GM12878 (cell line): ENCODE measurements around the gene MAST2. TPM values are rescaled to one million over a fixed set of nuclear protein-coding genes. Genes with fewer than 3 reads are reported as not detected.

Source experiments
- ATAC-seq: fragments of 200-7000 bp; cut with Tn5 transposase; 3 replicates; pipeline ENCODE4 v1.9.1; 2020; ENCODE audit warnings: mild to moderate bottlenecking, moderate library complexity
- BruUV-seq: library from RNA; stranded (reverse); fragments of 400-500 nt; replicated peaks from 2 replicates; lab custom pipeline; 2021; lab: Mats Ljungman, UMichigan
- CTCF ChIA-PET: fragments of 300-600 bp; sonication (Branson Sonifier 250); formaldehyde crosslinking; extraction: SDS; loops from one replicate; lab custom pipeline; 2021; ENCODE audit warnings: inconsistent platforms; lab: Yijun Ruan, JAX
- POLR2A ChIA-PET: fragments of 350-600 bp; formaldehyde crosslinking; extraction: SDS; loops from one replicate; lab custom pipeline; 2021; ENCODE audit warnings: inconsistent platforms; lab: Charles Lee
- RAD21 ChIA-PET: fragments of 300-600 bp; sonication (Branson Sonifier 250); formaldehyde crosslinking; loops from one replicate; lab custom pipeline; 2023; ENCODE audit warnings: antibody characterized with exemption; ENCODE audit not compliant: unreplicated experiment; lab: Charles Lee
- SMC1A ChIA-PET: fragments of 300-600 bp; sonication (Branson Sonifier 250); formaldehyde crosslinking; loops from one replicate; lab custom pipeline; 2023; ENCODE audit not compliant: unreplicated experiment, uncharacterized antibody; lab: Charles Lee
- DNase-seq: peaks from one replicate; pipeline ENCODE4 v3.0.0-alpha.2; 2011; ENCODE audit warnings: low read depth, low spot score
- FAIRE-seq: peaks from 3 replicates; lab custom pipeline; 2011; peaks lifted over from hg19 to GRCh38; lab: Jason Lieb, UNC
- H2AFZ ChIP-seq: 2 replicates; pipeline ENCODE4 v1.6.0; 2011; ENCODE audit warnings: low read depth, low read length, control low read depth; ENCODE audit not compliant: control insufficient read depth
- H3K27ac ChIP-seq: 2 replicates; pipeline ENCODE4 v1.5.1; 2011; ENCODE audit warnings: control low read depth; ENCODE audit not compliant: control insufficient read depth, insufficient read depth
- H3K27me3 ChIP-seq, 2 experiments: replicated peaks in 1 of 2; 2 replicates each; pipeline versions ENCODE4 v1.6.0 to v1.6.1; 2011; ENCODE audit warnings: low read length in 1 of 2; ENCODE audit not compliant: control insufficient read depth in 2 of 2, insufficient read depth in 2 of 2
- H3K36me3 ChIP-seq, 2 experiments: 2 replicates each; pipeline ENCODE4 v1.5.1; 2011; ENCODE audit warnings: low read length in 1 of 2; ENCODE audit not compliant: control insufficient read depth in 2 of 2, insufficient read depth in 2 of 2
- H3K4me1 ChIP-seq: 2 replicates; pipeline ENCODE4 v1.6.1; 2011; ENCODE audit warnings: mild to moderate bottlenecking, low read length, moderate library complexity, mixed read lengths; ENCODE audit not compliant: control insufficient read depth, insufficient read depth
- H3K4me2 ChIP-seq: 2 replicates; pipeline ENCODE4 v1.6.0; 2011; ENCODE audit warnings: control low read depth; ENCODE audit not compliant: control insufficient read depth, insufficient read depth
- H3K4me3 ChIP-seq: fragments of 200-600 bp; sonication (generic); 2 replicates; pipeline ENCODE4 v1.5.1; 2016
- H3K79me2 ChIP-seq: 2 replicates; pipeline ENCODE4 v1.6.0; 2011; ENCODE audit warnings: low read length; ENCODE audit not compliant: control insufficient read depth, insufficient read depth
- H3K9ac ChIP-seq: 2 replicates; pipeline ENCODE4 v1.8.0; 2011; ENCODE audit warnings: low read length, control low read depth, mixed read lengths; ENCODE audit not compliant: control insufficient read depth, insufficient read depth
- H3K9me3 ChIP-seq: replicated peaks from 3 replicates; pipeline ENCODE4 v1.5.1; 2011; ENCODE audit warnings: mild to moderate bottlenecking, low read length; ENCODE audit not compliant: control insufficient read depth, insufficient read depth
- H4K20me1 ChIP-seq: 2 replicates; pipeline ENCODE4 v1.6.0; 2011; ENCODE audit not compliant: control insufficient read depth, insufficient read depth
- BHLHE40 ChIP-seq, 2 experiments: fragments of 450-650 bp in 1 of 2; IDR thresholded peaks; 2 replicates each; pipeline ENCODE4 v1.6.1; 2011 to 2017; ENCODE audit warnings: low read depth in 2 of 2, borderline replicate concordance in 1 of 2, improper control_type of control experiment in 1 of 2, low read length in 1 of 2, mild to moderate bottlenecking in 1 of 2
- BMI1 ChIP-seq: fragments of 450-650 bp; IDR thresholded peaks from 2 replicates; pipeline ENCODE4 v1.6.1; 2016; ENCODE audit warnings: mild to moderate bottlenecking, moderate library complexity, borderline replicate concordance
- BRCA1 ChIP-seq: IDR thresholded peaks from 2 replicates; pipeline ENCODE4 v1.6.1; 2011; ENCODE audit warnings: low read depth, low read length, improper control_type of control experiment
- FOS ChIP-seq: IDR thresholded peaks from 3 replicates; pipeline ENCODE4 v1.6.1; 2011; ENCODE audit warnings: borderline replicate concordance; ENCODE audit not compliant: insufficient read length; ENCODE audit errors: extremely low read depth
- IKZF1 ChIP-seq: fragments of 450-650 bp; conservative IDR thresholded peaks from 2 replicates; pipeline ENCODE4 v1.6.1; 2017; ENCODE audit warnings: antibody characterized with exemption, mild to moderate bottlenecking
- KDM1A ChIP-seq: fragments of 200-600 bp; sonication (generic); IDR thresholded peaks from 2 replicates; pipeline ENCODE4 v1.6.1; 2016; ENCODE audit warnings: borderline replicate concordance
- PAX5 ChIP-seq: IDR thresholded peaks from 2 replicates; pipeline ENCODE4 v1.6.1; 2011; ENCODE audit warnings: low read depth, low read length, borderline replicate concordance
- POU2F2 ChIP-seq: IDR thresholded peaks from 3 replicates; pipeline ENCODE4 v1.6.1; 2011; ENCODE audit warnings: low read depth, mild to moderate bottlenecking, low read length, borderline replicate concordance
- SPI1 ChIP-seq: IDR thresholded peaks from 2 replicates; pipeline ENCODE4 v1.6.1; 2011; ENCODE audit warnings: low read depth, mild to moderate bottlenecking, low read length, moderate library complexity, borderline replicate concordance; ENCODE audit not compliant: insufficient read depth
- SUPT20H ChIP-seq: IDR thresholded peaks from 2 replicates; pipeline ENCODE4 v1.6.1; 2011; ENCODE audit warnings: low read depth, mild to moderate bottlenecking, low read length, moderate library complexity, borderline replicate concordance; ENCODE audit not compliant: control insufficient read depth
- ZNF384 ChIP-seq: IDR thresholded peaks from 2 replicates; pipeline ENCODE4 v1.6.1; 2012; ENCODE audit warnings: low read depth, mild to moderate bottlenecking, low read length, improper control_type of control experiment, borderline replicate concordance
- WGBS: methylation state at CpG from one replicate; pipeline ENCODE4 v1.1.6; 2016; ENCODE audit warnings: low lambda C conversion rate; ENCODE audit not compliant: insufficient replicate concordance, insufficient coverage; ENCODE audit errors: missing lambda C conversion rate; 5-methylcytosine and 5-hydroxymethylcytosine counted together
- in situ Hi-C: fragments of 300-500 bp; cut with MboI; formaldehyde crosslinking; loops from 9 replicates; pipeline ENCODE4 v1.14.3; 2018; ENCODE audit warnings: mixed read lengths
- intact Hi-C: fragments of 100-400 bp; cut with micrococcal nuclease; formaldehyde crosslinking; loops from one replicate; pipeline ENCODE4 v1.14.2; 2022; ENCODE audit not compliant: unreplicated experiment
- polyA plus RNA-seq, 11 experiments: library from polyadenylated mRNA; depleted of rRNA in 4 of 11; unstranded in 6 of 11; stranded (reverse) in 5 of 11; fragments of >200 nt; fragmentation: Nextera tagmentation in 4 of 11; fragmentation: Illumina TruSeq in 1 of 11; extraction: Ambion mirVana in 4 of 11; extraction: Trizol in 1 of 11; gene quantifications; 1 replicate in 1 of 11; 2 replicates in 10 of 11; pipeline versions ENCODE4 v1.2.1 to v1.2.3, GENCODE V29; 2011 to 2016; ENCODE audit warnings: inconsistent platforms in 2 of 11, missing spikeins in 2 of 11, low read depth in 1 of 11
- total RNA-seq, 4 experiments: library from RNA; depleted of rRNA in 3 of 4; stranded (reverse); fragments of >200 nt in 3 of 4; fragmentation: Illumina TruSeq in 1 of 4; extraction: Trizol in 1 of 4; gene quantifications; 2 replicates each; pipeline versions ENCODE4 v1.2.1 to v1.2.3, GENCODE V29; 2013 to 2021
- TF ChIP-seq, protein P1 (sequence below): IDR thresholded peaks from 2 replicates; pipeline ENCODE4 v1.6.1; 2011; ENCODE audit warnings: low read depth, low read length, improper control_type of control experiment, borderline replicate concordance
- TF ChIP-seq, protein P2 (sequence below): fragments of 450-650 bp; IDR thresholded peaks from 2 replicates; pipeline ENCODE4 v1.6.1; 2016; ENCODE audit warnings: mild to moderate bottlenecking

Gene MAST2
- total and polyA plus RNA-seq, 10 of the 15 experiments (the other 5 are each of a cell fraction or from before 2014, with no cell fraction given): 1.0 to 28.7 (median 13.8) TPM

DNA sequence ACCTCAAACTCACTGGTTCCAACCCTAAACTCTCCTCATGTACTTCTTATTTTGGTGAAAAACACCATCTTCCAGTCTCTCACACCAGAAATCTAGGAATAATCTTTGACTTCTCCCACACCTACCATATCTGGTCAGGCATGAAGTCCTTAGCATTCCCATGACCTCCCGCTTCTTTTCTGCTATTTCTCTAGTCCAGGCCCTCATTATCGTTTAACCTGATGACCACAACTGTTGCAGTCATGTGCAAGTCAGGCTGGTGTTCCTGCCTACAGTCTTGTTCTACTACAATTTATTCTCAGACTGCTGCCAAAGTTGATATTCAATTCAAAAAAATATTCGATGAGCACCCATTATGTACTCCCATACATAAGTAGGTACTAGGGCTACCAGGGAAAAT is 257.7 kb downstream of the MAST2 start:
- no peak for FAIRE-seq
- POLR2A ChIA-PET: interaction anchor here (0.6 to 1.0 kb wide), 3 partner anchors 17 to 19 kb away, joined by 3 to 4 read pairs (median 3); no protein-coding TSS in a partner anchor

More for the DNA sequence above, 257.7 kb downstream of the MAST2 start:
- Histone ChIP-seq H3K79me2 (no peaks in the 10 kb centered on the region), H3K4me2 (no peak overlapping the region), H4K20me1 (no peaks in the 10 kb centered on the region), H3K4me1 (peaks cover 9% of the 10 kb centered on the region), H3K9me3 (no peaks in the 10 kb centered on the region; the same call in 2 of the 3 replicates), H3K4me3 (no peak overlapping the region), H3K9ac (no peak overlapping the region), H3K27me3 (no peaks in the 10 kb centered on the region), H2AFZ (no peak overlapping the region), H3K36me3 (peaks cover 3 to 10% of the 10 kb centered on the region in 2 experiments; a peak in 3 of 4 replicates), H3K27ac (no peak overlapping the region)
- RAD21 ChIA-PET: interaction anchor here (1.0 to 1.5 kb wide), 3 partner anchors 17 to 73 kb away, joined by 3 to 8 read pairs (median 3); no protein-coding TSS in a partner anchor
- SMC1A ChIA-PET: interaction anchor here (0.8 to 6.3 kb wide), 7 partner anchors 10 to 117 kb away, joined by 3 to 43 read pairs (median 4); no protein-coding TSS in a partner anchor
- CTCF ChIA-PET: interaction anchor here (0.8 kb wide), 1 partner anchor 134 kb away, joined by 3 read pairs; no protein-coding TSS in a partner anchor
- TF ChIP-seq, protein P1, sequence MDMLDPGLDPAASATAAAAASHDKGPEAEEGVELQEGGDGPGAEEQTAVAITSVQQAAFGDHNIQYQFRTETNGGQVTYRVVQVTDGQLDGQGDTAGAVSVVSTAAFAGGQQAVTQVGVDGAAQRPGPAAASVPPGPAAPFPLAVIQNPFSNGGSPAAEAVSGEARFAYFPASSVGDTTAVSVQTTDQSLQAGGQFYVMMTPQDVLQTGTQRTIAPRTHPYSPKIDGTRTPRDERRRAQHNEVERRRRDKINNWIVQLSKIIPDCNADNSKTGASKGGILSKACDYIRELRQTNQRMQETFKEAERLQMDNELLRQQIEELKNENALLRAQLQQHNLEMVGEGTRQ: no peak
- TF ChIP-seq, protein P2, sequence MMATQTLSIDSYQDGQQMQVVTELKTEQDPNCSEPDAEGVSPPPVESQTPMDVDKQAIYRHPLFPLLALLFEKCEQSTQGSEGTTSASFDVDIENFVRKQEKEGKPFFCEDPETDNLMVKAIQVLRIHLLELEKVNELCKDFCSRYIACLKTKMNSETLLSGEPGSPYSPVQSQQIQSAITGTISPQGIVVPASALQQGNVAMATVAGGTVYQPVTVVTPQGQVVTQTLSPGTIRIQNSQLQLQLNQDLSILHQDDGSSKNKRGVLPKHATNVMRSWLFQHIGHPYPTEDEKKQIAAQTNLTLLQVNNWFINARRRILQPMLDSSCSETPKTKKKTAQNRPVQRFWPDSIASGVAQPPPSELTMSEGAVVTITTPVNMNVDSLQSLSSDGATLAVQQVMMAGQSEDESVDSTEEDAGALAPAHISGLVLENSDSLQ: no peak
- TF ChIP-seq FOS (no peak), ZNF384 (no peak), SPI1 (no peak), KDM1A (no peak), BHLHE40 (IDR thresholded peaks at IDR 0.05; ENCODE audit: borderline replicate concordance in 1 of 2, low read depth in 2 of 2, low read length in 1 of 2) (no peak), SUPT20H (no peak), IKZF1 (no peak), PAX5 (no peak), BMI1 (no peak), POU2F2 (no peak), BRCA1 (no peak)
- no TSS peak for BruUV-seq
- 100% methylated on average over 3 of the region's 3 CpGs for WGBS
- in situ Hi-C loops: no loop called here
- DNase-seq (no peak), ATAC-seq (no peak)
- intact Hi-C loops: loop anchor here (5.0 kb wide), 1 partner anchor 71 kb away; the partner anchor contains the start of gene PIK3R3
